Upper lobe of right lung (tissue), 1 donor: ENCODE measurements around the gene CRTC1. TPM values are rescaled to one million over a fixed set of nuclear protein-coding genes. Genes with fewer than 3 reads are reported as not detected.

Source experiments
- ATAC-seq: fragments of 200-7000 bp; cut with Tn5 transposase; one replicate; pipeline ENCODE4 v1.9.1; 2020; ENCODE audit warnings: mild to moderate bottlenecking, moderate library complexity
- DNase-seq: peaks from one replicate; pipeline ENCODE4 v3.0.0-alpha.2; 2020
- H3K27ac ChIP-seq: fragments of 200-600 bp; one replicate; pipeline ENCODE4 v1.8.0; 2022
- H3K27me3 ChIP-seq: fragments of 200-600 bp; one replicate; pipeline ENCODE4 v1.8.0; 2022; ENCODE audit warnings: mild to moderate bottlenecking
- H3K36me3 ChIP-seq: fragments of 200-600 bp; one replicate; pipeline ENCODE4 v1.8.0; 2022
- H3K4me1 ChIP-seq: fragments of 200-600 bp; one replicate; pipeline ENCODE4 v1.8.0; 2022
- H3K4me3 ChIP-seq: fragments of 200-600 bp; one replicate; pipeline ENCODE4 v1.8.0; 2022; ENCODE audit warnings: mild to moderate bottlenecking
- H3K9me3 ChIP-seq: fragments of 200-600 bp; one replicate; pipeline ENCODE4 v1.8.0; 2022
- CTCF ChIP-seq: fragments of 200-600 bp; IDR thresholded peaks from one replicate; pipeline ENCODE4 v1.8.0; 2022; ENCODE audit warnings: antibody characterized with exemption
- intact Hi-C: fragments of 100-400 bp; cut with DNase I; formaldehyde crosslinking; loops from one replicate; pipeline ENCODE4 v1.11.0; 2022
- total RNA-seq: library from RNA; stranded (reverse); fragmentation: NEBNext Ultra II Directional; extraction: Animal tissue kit (Norgen Biotek cat#: 25700); gene quantifications from one replicate; pipeline ENCODE4 v1.2.1, GENCODE V29; 2021
- donor health status: DM: no; HTN: yes; CAD: no; lungs with severe emphysema.

The CRTC1 gene
- total RNA-seq, 1 donor from 2014 or later: 13.8 TPM

GRCh38 chr19:18800079-18800478 lies 116.6 kb downstream of the CRTC1 start:
- Histone ChIP-seq H3K27ac (no peak overlapping the region), H3K4me3 (no peak overlapping the region), H3K27me3 (peaks cover 34% of the 10 kb centered on the region), H3K4me1 (no peaks in the 10 kb centered on the region), H3K9me3 (no peaks in the 10 kb centered on the region), H3K36me3 (no peaks in the 10 kb centered on the region)
- ATAC-seq (no peak), DNase-seq (no peak)
- intact Hi-C loops: no loop called here
- TF ChIP-seq CTCF: no peak

- no peak overlapping the region for H3K4me3 ChIP-seq
- no peak for TF ChIP-seq CTCF
- ATAC-seq: no peak
- DNase-seq: no peak
- peaks cover 30% of the 10 kb centered on the region for H3K27me3 ChIP-seq
- no peaks in the 10 kb centered on the region for H3K36me3 ChIP-seq
- H3K27ac ChIP-seq: no peak overlapping the region
- intact Hi-C loops: no loop called here
- H3K4me1 ChIP-seq: no peaks in the 10 kb centered on the region
- H3K9me3 ChIP-seq: no peaks in the 10 kb centered on the region
Measured at GRCh38 chr19:18800636-18801035, 117.2 kb downstream of the CRTC1 start.

- Histone ChIP-seq H3K36me3 (no peaks in the 10 kb centered on the region), H3K4me3 (no peak overlapping the region), H3K27ac (no peak overlapping the region), H3K27me3 (peaks cover 17% of the 10 kb centered on the region), H3K4me1 (no peaks in the 10 kb centered on the region), H3K9me3 (no peaks in the 10 kb centered on the region)
- no peak for TF ChIP-seq CTCF
- intact Hi-C loops: no loop called here
- DNase-seq: no peak
- no peak for ATAC-seq
Measured at GRCh38 chr19:18802354-18802753, 118.9 kb downstream of the CRTC1 start.

- Histone ChIP-seq H3K27me3 (peaks cover 6% of the 10 kb centered on the region), H3K36me3 (no peaks in the 10 kb centered on the region), H3K4me3 (no peak overlapping the region), H3K27ac (no peak overlapping the region), H3K4me1 (no peaks in the 10 kb centered on the region), H3K9me3 (no peaks in the 10 kb centered on the region)
- intact Hi-C loops: no loop called here
- no peak for TF ChIP-seq CTCF
- DNase-seq (no peak), ATAC-seq (no peak)
Measured at GRCh38 chr19:18803550-18804138, 120.2 kb downstream of the CRTC1 start.

GRCh38 chr19:18804139-18804601 lies 120.7 kb downstream of the CRTC1 start:
- DNase-seq: no peak
- Histone ChIP-seq H3K4me3 (no peak overlapping the region), H3K36me3 (no peaks in the 10 kb centered on the region), H3K27me3 (peaks cover under 1% of the 10 kb centered on the region), H3K9me3 (no peaks in the 10 kb centered on the region), H3K4me1 (peaks cover 2% of the 10 kb centered on the region), H3K27ac (no peak overlapping the region)
- no peak for TF ChIP-seq CTCF
- intact Hi-C loops: no loop called here
- no peak for ATAC-seq

GRCh38 chr19:18804643-18805042 lies 121.2 kb downstream of the CRTC1 start:
- no peak for ATAC-seq
- intact Hi-C loops: no loop called here

More at GRCh38 chr19:18804643-18805042, 121.2 kb downstream of the CRTC1 start:
- Histone ChIP-seq H3K36me3 (no peaks in the 10 kb centered on the region), H3K9me3 (no peaks in the 10 kb centered on the region), H3K4me3 (no peak overlapping the region), H3K4me1 (peaks cover 6% of the 10 kb centered on the region), H3K27ac (no peak overlapping the region), H3K27me3 (no peaks in the 10 kb centered on the region)
- no peak for TF ChIP-seq CTCF
- DNase-seq: no peak
